Activated CD4-positive, alpha-beta T cell treated with anti-CD3 and anti-CD28 coated beads, Interleukin-2, amount 10 ng/mL, durations not matched to agents 7 days and 5 days (primary cell): ENCODE results near the gene DNAJB5. TPM values are rescaled to one million over a fixed set of nuclear protein-coding genes. Genes with fewer than 3 reads are reported as not detected.

Experiments
- CTCF ChIA-PET: fragments of 350-600 bp; sonication (Branson Sonifier 250); formaldehyde crosslinking; loops from one replicate; lab custom pipeline; 2021; ENCODE audit warnings: antibody characterized with exemption; lab: Charles Lee
- POLR2A ChIA-PET: fragments of 350-600 bp; sonication (Branson Sonifier 250); formaldehyde crosslinking; loops from one replicate; lab custom pipeline; 2021; ENCODE audit warnings: antibody characterized with exemption; lab: Charles Lee
- DNase-seq: peaks from one replicate; pipeline ENCODE4 v3.0.0-alpha.2; 2020
- H3K27ac Mint-ChIP-seq: one replicate; pipeline ENCODE4 v1.8.0; 2021; ENCODE audit warnings: mild to moderate bottlenecking, moderate library complexity, mixed read lengths
- H3K27me3 Mint-ChIP-seq: one replicate; pipeline ENCODE4 v1.8.0; 2021; ENCODE audit warnings: mixed read lengths
- H3K36me3 Mint-ChIP-seq: one replicate; pipeline ENCODE4 v1.8.0; 2021; ENCODE audit warnings: low read depth, mixed read lengths
- H3K4me1 Mint-ChIP-seq: one replicate; pipeline ENCODE4 v1.8.0; 2021; ENCODE audit warnings: mixed read lengths
- H3K4me3 Mint-ChIP-seq: one replicate; pipeline ENCODE4 v1.8.0; 2021; ENCODE audit warnings: mild to moderate bottlenecking, moderate library complexity, mixed read lengths
- H3K9me3 Mint-ChIP-seq: one replicate; pipeline ENCODE4 v1.8.0; 2021; ENCODE audit warnings: mixed read lengths
- total RNA-seq, 2 experiments: library from RNA; stranded (reverse); gene quantifications; one replicate each; pipeline ENCODE4 v1.2.3, GENCODE V29; 2021

The DNAJB5 gene
- total RNA-seq, 2 experiments from 2014 or later = 3.5 to 4.6 TPM

- Mint-ChIP-seq H3K27ac (no peak overlapping the region), H3K4me3 (no peak overlapping the region), H3K36me3 (peaks cover 11% of the 10 kb centered on the region), H3K27me3 (no peaks in the 10 kb centered on the region), H3K9me3 (no peaks in the 10 kb centered on the region), H3K4me1 (no peaks in the 10 kb centered on the region)
- no peak for DNase-seq
- POLR2A ChIA-PET = no interaction called here
- CTCF ChIA-PET = interaction anchor here (1.2 to 2.4 kb wide), 4 partner anchors 11 to 144 kb away, joined by 4 to 6 read pairs (median 5); no protein-coding TSS in a partner anchor
Measured at GRCh38 chr9:35044071-35044470, 54.5 kb downstream of the DNAJB5 start.

Other genes with a start within 250 kb of the DNAJB5 start
- not detected for gene PHF24, start 31.5 kb upstream of the DNAJB5 start, total RNA-seq
- gene VCP, start 82.9 kb downstream of the DNAJB5 start, total RNA-seq = 100 to 1,000 TPM; 189 to 238 TPM
- gene FANCG, start 90.2 kb downstream of the DNAJB5 start, total RNA-seq = 100 to 1,000 TPM; 117 to 123 TPM
- 10 to 100 TPM; 22.0 to 29.0 TPM for gene PIGO, start 106.8 kb downstream of the DNAJB5 start, total RNA-seq
- gene STOML2, start 113.4 kb downstream of the DNAJB5 start, total RNA-seq = 100 to 1,000 TPM; 104 to 108 TPM
- gene ATOSB, start 126.1 kb downstream of the DNAJB5 start, total RNA-seq = 10 to 100 TPM; 15.6 to 17.6 TPM
- gene UNC13B, start 172.3 kb downstream of the DNAJB5 start, total RNA-seq = under 1 TPM; 0.12 to 0.25 TPM